ENCODE data around the gene PSMB7. TPM values are rescaled to one million over a fixed set of nuclear protein-coding genes. Genes with fewer than 3 reads are reported as not detected.

The PSMB7 gene
- total and polyA plus RNA-seq, 2 of the 4 experiments (the other 2 are of a cell fraction), result 340 to 430 TPM

- Histone ChIP-seq H4K91ac (ENCODE audit: insufficient read depth, low read depth, low read length) (no peak overlapping the region), H3K36me3 (ENCODE audit: control insufficient read depth, insufficient read depth, low read length) (peaks cover 6% of the 10 kb centered on the region), H3K4ac (ENCODE audit: low read depth, low read length) (no peak overlapping the region), H2AK5ac (ENCODE audit: low read depth, low read length) (no peak overlapping the region), H4K8ac (ENCODE audit: low read depth in 2 of 2, low read length in 2 of 2) (no peak overlapping the region), H4K5ac (ENCODE audit: low read depth, low read length) (no peak overlapping the region), H3K4me1 (ENCODE audit: control insufficient read depth, insufficient read depth, low read length) (peaks cover 16% of the 10 kb centered on the region), H3K56ac (ENCODE audit: extremely low read depth, insufficient read depth, low read length) (no peak overlapping the region), H3K9me3 (ENCODE audit: control insufficient read depth, insufficient read depth, low read length) (no peaks in the 10 kb centered on the region), H3K18ac (ENCODE audit: low read depth, low read length) (no peak overlapping the region), H3K27ac (ENCODE audit: insufficient read depth, low read length) (no peak overlapping the region), H2BK20ac (ENCODE audit: low read depth, low read length) (no peak overlapping the region), H3K4me2 (ENCODE audit: low read depth, low read length) (no peak overlapping the region), H3K23ac (ENCODE audit: low read depth, low read length) (no peak overlapping the region), H3K14ac (replicated peaks; ENCODE audit: low read depth, low read length) (no peak overlapping the region; the same call in 1 of the 2 replicates), H3K9ac (ENCODE audit: low read depth, low read length) (no peak overlapping the region), H3K9me1 (ENCODE audit: insufficient read depth, low read length) (peaks cover 31% of the 10 kb centered on the region), H2BK120ac (ENCODE audit: low read depth, low read length) (no peak overlapping the region), H2BK15ac (ENCODE audit: low read depth, low read length) (no peak overlapping the region), H2AFZ (replicated peaks; ENCODE audit: low read length, poor library complexity) (no peak overlapping the region), H4K20me1 (ENCODE audit: insufficient read depth, low read length) (peaks cover 80% of the 10 kb centered on the region), H3K4me3 (ENCODE audit: insufficient read depth, low read depth, low read length) (no peak overlapping the region), H2BK5ac (ENCODE audit: low read depth, low read length, poor library complexity, severe bottlenecking) (no peak overlapping the region), H3K79me1 (ENCODE audit: low read depth in 1 of 2, low read length in 2 of 2) (peaks cover 42 to 90% of the 10 kb centered on the region in 2 experiments), H3K27me3 (ENCODE audit: control insufficient read depth, insufficient read depth, low read length) (no peaks in the 10 kb centered on the region), H2AK9ac (replicated peaks; ENCODE audit: low read depth, low read length, poor library complexity) (no peak overlapping the region)
- intact Hi-C loops (cut with micrococcal nuclease), result no loop called here
- no peak for TF ChIP-seq BHLHE40 (IDR thresholded peaks at IDR 0.05; ENCODE audit: low read depth, low read length)
- TF ChIP-seq RCOR1 (IDR thresholded peaks at IDR 0.05; ENCODE audit: insufficient replicate concordance, low read length), result no peak
- TF ChIP-seq RAD21 (IDR thresholded peaks at IDR 0.05; ENCODE audit: low read length), result no peak
- TF ChIP-seq MAZ (IDR thresholded peaks at IDR 0.05; ENCODE audit: borderline replicate concordance, low read depth, low read length), result no peak
- TF ChIP-seq MAFK (IDR thresholded peaks at IDR 0.05; ENCODE audit: low read depth, low read length), result no peak
- TF ChIP-seq ELK1 (IDR thresholded peaks at IDR 0.05; ENCODE audit: borderline replicate concordance, low read depth, low read length), result no peak
- TF ChIP-seq POLR2A (IDR thresholded peaks at IDR 0.05; ENCODE audit: low read depth, low read length), result no peak
- TF ChIP-seq NFE2L2 (IDR thresholded peaks at IDR 0.05; ENCODE audit: low read depth, low read length), result no peak
- no peak for TF ChIP-seq FOS (IDR thresholded peaks at IDR 0.05; ENCODE audit: low read depth, low read length)
- TF ChIP-seq CHD1 (IDR thresholded peaks at IDR 0.05; ENCODE audit: low read depth, low read length), result no peak
- TF ChIP-seq SMC3 (IDR thresholded peaks at IDR 0.05; ENCODE audit: low read depth, low read length), result no peak
- no peak for TF ChIP-seq CTCF (conservative IDR thresholded peaks at IDR 0.05; ENCODE audit: low read depth, low read length)
- TF ChIP-seq CEBPB (IDR thresholded peaks at IDR 0.05; ENCODE audit: low read depth, low read length), result no peak
- no peak for TF ChIP-seq USF2 (IDR thresholded peaks at IDR 0.05; ENCODE audit: low read depth, low read length)
- no peak for TF ChIP-seq MXI1 (IDR thresholded peaks at IDR 0.05; ENCODE audit: borderline replicate concordance, low read depth, low read length)
- TF ChIP-seq RFX5 (IDR thresholded peaks at IDR 0.05; ENCODE audit: low read depth, low read length), result no peak
- no CpG with 5 or more reads among the region's 3 CpGs for WGBS, 2 experiments (ENCODE audit: extremely low coverage in 2 of 2, insufficient read length in 1 of 2)
- BruUV-seq (replicated peaks), result no TSS peak
- in situ Hi-C loops (cut with MboI; ENCODE audit: low sequenced_read_pairs), result no loop called here
- ChIA-PET CTCF (no interaction called here), POLR2A (ENCODE audit: unreplicated experiment) (no interaction called here)
- no peak for ATAC-seq (ENCODE audit: low read depth)
- no peak for DNase-seq
- dilution Hi-C loops (cut with HindIII; ENCODE audit: low sequenced_read_pairs, unreplicated experiment), result no loop called here
Measured at GRCh38 chr9:124368692-124369091, 46.5 kb downstream of the PSMB7 start.
